MM.1S (cell line): ENCODE data around the gene USP49.

ENCODE experiments used
- DNase-seq: peaks from one replicate; pipeline ENCODE4 v3.0.0-alpha.2; 2015
- H2AFZ ChIP-seq: fragments of 300-600 bp; sonication (generic); 2 replicates; pipeline ENCODE4 v1.6.0; 2016; ENCODE audit warnings: antibody characterized with exemption, low read length
- H3F3A ChIP-seq: fragments of 300-600 bp; sonication (generic); 2 replicates; pipeline ENCODE4 v1.6.1; 2016; ENCODE audit warnings: mild to moderate bottlenecking, antibody characterized with exemption, low read length, moderate library complexity, mixed read lengths; ENCODE audit not compliant: insufficient read depth
- H3K27ac ChIP-seq: fragments of 300-600 bp; sonication (generic); 2 replicates; pipeline ENCODE4 v1.5.1; 2016; ENCODE audit warnings: mild to moderate bottlenecking, low read length
- H3K27me3 ChIP-seq: fragments of 300-600 bp; sonication (generic); replicated peaks from 2 replicates; pipeline ENCODE4 v1.6.0; 2016; ENCODE audit warnings: low read length; ENCODE audit not compliant: insufficient read depth
- H3K36me3 ChIP-seq: fragments of 300-600 bp; sonication (generic); replicated peaks from 2 replicates; pipeline ENCODE4 v1.6.1; 2016; ENCODE audit warnings: mild to moderate bottlenecking, low read length, mixed read lengths; ENCODE audit not compliant: insufficient read depth
- H3K4me1 ChIP-seq: fragments of 300-600 bp; sonication (generic); 2 replicates; pipeline ENCODE4 v1.6.1; 2016; ENCODE audit warnings: low read length, mixed read lengths
- H3K4me2 ChIP-seq: fragments of 300-600 bp; sonication (generic); 2 replicates; pipeline ENCODE4 v1.6.0; 2016; ENCODE audit warnings: low read depth, low read length
- H3K4me3 ChIP-seq: fragments of 300-600 bp; sonication (generic); 2 replicates; pipeline ENCODE4 v1.5.1; 2016; ENCODE audit warnings: low read length, mixed read lengths
- H3K79me2 ChIP-seq: fragments of 300-600 bp; sonication (generic); 2 replicates; pipeline ENCODE4 v1.6.1; 2016; ENCODE audit warnings: mixed run types, low read length, mixed read lengths
- H3K9ac ChIP-seq: fragments of 300-600 bp; sonication (generic); 2 replicates; pipeline ENCODE4 v1.6.1; 2016; ENCODE audit warnings: low read length, mixed read lengths
- H3K9me2 ChIP-seq: fragments of 300-600 bp; sonication (generic); replicated peaks from 2 replicates; pipeline ENCODE4 v1.6.1; 2016; ENCODE audit warnings: mild to moderate bottlenecking, low read length, mixed read lengths; ENCODE audit not compliant: insufficient read depth
- H3K9me3 ChIP-seq: fragments of 300-600 bp; sonication (generic); replicated peaks from 2 replicates; pipeline ENCODE4 v1.6.1; 2016; ENCODE audit warnings: mild to moderate bottlenecking, low read length, mixed read lengths; ENCODE audit not compliant: insufficient read depth
- H4K20me1 ChIP-seq: fragments of 300-600 bp; sonication (generic); 2 replicates; pipeline ENCODE4 v1.6.1; 2016; ENCODE audit warnings: mild to moderate bottlenecking, low read length, moderate library complexity, mixed read lengths; ENCODE audit not compliant: insufficient read depth
- EZH2 ChIP-seq: fragments of 300-600 bp; sonication (generic); optimal IDR thresholded peaks from 2 replicates; pipeline ENCODE3; 2017; ENCODE audit warnings: low read depth, mild to moderate bottlenecking, antibody characterized with exemption, low read length, mixed read lengths
- EZH2phosphoT487 ChIP-seq: fragments of 300-600 bp; sonication (generic); IDR thresholded peaks from 2 replicates; pipeline ENCODE4 v1.6.1; 2018; ENCODE audit warnings: antibody characterized with exemption, low read length
- TF ChIP-seq, protein P1 (sequence below): fragments of 300-600 bp; sonication (generic); IDR thresholded peaks from 2 replicates; pipeline ENCODE4 v1.5.1; 2016; ENCODE audit warnings: antibody characterized with exemption, low read length, mixed read lengths

The USP49 gene

DNA sequence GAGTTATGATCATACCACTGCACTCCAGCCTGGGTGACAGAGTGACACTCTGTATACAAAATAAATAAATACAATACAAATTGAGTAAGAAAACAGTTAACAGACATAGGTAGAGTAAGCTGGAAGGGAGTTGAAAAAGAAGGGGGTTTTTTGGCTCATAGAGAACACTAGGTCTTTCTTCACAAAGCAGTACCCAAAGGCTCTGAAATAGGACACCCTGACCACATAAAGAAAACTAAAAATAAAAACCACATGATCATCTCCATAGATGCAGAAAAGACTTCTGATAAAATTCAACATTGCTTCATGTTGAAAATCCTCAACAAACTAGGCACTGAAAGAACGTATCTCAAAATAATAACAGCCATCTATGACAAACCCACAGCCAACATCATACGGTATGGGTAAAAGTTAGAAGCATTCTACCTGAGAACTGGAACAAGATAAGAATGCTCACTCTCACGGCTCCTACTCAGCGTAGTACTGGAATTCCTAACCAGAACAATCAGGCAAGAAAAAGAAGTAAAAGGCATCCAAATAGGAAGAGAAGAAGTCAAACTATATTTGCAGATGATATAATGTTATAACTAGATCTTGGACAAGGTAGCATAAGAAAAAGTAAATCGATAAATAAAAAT, 59.0 kb downstream of the USP49 start:
- Histone ChIP-seq H2AFZ (no peak overlapping the region), H3K9me3 (no peaks in the 10 kb centered on the region), H3K4me2 (peak overlapping the region; percentile 42; the same call in 1 of the 2 replicates), H3F3A (no peaks in the 10 kb centered on the region), H3K9me2 (no peaks in the 10 kb centered on the region), H3K27ac (no peak overlapping the region; the same call in 1 of the 2 replicates), H3K4me1 (peaks cover 12% of the 10 kb centered on the region), H3K4me3 (no peak overlapping the region), H3K79me2 (peaks cover 19% of the 10 kb centered on the region; the same call in 1 of the 2 replicates), H3K9ac (no peak overlapping the region), H3K27me3 (no peaks in the 10 kb centered on the region), H3K36me3 (no peaks in the 10 kb centered on the region), H4K20me1 (no peaks in the 10 kb centered on the region)
- TF ChIP-seq EZH2phosphoT487: no peak
- TF ChIP-seq, protein P1, sequence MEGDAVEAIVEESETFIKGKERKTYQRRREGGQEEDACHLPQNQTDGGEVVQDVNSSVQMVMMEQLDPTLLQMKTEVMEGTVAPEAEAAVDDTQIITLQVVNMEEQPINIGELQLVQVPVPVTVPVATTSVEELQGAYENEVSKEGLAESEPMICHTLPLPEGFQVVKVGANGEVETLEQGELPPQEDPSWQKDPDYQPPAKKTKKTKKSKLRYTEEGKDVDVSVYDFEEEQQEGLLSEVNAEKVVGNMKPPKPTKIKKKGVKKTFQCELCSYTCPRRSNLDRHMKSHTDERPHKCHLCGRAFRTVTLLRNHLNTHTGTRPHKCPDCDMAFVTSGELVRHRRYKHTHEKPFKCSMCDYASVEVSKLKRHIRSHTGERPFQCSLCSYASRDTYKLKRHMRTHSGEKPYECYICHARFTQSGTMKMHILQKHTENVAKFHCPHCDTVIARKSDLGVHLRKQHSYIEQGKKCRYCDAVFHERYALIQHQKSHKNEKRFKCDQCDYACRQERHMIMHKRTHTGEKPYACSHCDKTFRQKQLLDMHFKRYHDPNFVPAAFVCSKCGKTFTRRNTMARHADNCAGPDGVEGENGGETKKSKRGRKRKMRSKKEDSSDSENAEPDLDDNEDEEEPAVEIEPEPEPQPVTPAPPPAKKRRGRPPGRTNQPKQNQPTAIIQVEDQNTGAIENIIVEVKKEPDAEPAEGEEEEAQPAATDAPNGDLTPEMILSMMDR: no peak
- no peak for TF ChIP-seq EZH2
- peak; percentile 43 for DNase-seq

DNA sequence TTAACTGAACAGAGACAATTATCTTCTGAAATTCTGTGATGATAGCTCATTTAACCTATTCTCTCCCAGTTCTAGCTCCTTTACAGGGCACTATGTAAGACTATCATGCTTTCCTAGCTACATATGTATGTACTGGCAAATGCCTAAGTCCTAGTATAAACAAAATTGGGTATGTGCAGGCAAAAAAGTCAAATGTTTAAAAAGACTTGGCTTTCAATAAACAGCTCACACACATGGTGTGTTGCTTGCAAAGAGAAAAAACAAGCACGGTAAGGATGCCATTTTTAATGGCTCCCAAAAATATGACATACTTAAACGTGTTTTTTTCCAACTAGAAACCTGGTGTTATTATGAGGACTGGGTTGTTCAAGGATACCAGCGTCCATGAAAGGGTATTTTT, 62.9 kb downstream of the USP49 start:
- no peak for TF ChIP-seq EZH2
- TF ChIP-seq, protein P1: no peak
- Histone ChIP-seq H3K9me2 (no peaks in the 10 kb centered on the region), H3F3A (no peaks in the 10 kb centered on the region), H4K20me1 (no peaks in the 10 kb centered on the region), H3K4me3 (no peak overlapping the region), H3K4me1 (peaks cover 12% of the 10 kb centered on the region), H3K27me3 (no peaks in the 10 kb centered on the region), H3K27ac (no peak overlapping the region), H3K4me2 (no peak overlapping the region), H3K36me3 (no peaks in the 10 kb centered on the region), H3K79me2 (peaks cover 12% of the 10 kb centered on the region; the same call in 1 of the 2 replicates), H3K9me3 (no peaks in the 10 kb centered on the region), H3K9ac (no peak overlapping the region), H2AFZ (no peak overlapping the region)
- DNase-seq: no peak

DNA sequence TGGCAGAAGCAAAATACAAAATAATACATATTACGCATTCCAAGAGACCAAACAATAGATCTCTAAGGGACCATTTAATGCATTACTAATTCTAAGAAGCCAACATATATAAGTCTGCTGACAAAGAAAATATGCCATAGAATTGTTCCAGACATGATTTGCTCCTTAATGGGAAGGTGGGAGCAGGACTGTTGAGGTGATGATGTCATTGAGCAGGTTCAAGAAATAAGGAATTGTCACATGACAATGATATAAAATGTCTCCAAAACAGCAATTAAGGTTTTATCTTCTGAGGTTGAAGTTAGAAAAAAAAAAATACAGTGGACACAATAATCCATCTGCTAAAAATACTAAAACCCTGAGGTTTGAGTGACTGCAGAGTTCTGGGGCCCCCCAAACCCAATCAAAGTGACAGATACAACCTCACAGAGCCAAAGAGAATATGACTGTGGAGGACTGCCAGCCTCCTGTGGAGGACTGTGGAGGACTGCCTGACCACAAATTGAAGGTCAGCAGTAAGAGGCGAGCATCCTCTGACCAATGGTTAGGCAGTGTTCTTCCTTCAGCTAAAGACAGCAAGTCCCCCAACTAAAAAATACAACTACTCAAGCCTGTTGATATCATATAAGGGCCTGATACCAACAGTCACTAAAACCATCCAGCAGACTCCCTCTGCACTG, 68.7 kb downstream of the USP49 start:
- DNase-seq: no peak
- Histone ChIP-seq H3K27ac (no peak overlapping the region), H3F3A (no peaks in the 10 kb centered on the region), H3K79me2 (no peaks in the 10 kb centered on the region), H2AFZ (no peak overlapping the region), H3K4me1 (no peaks in the 10 kb centered on the region), H3K9me2 (no peaks in the 10 kb centered on the region), H3K9ac (no peak overlapping the region), H3K9me3 (no peaks in the 10 kb centered on the region), H3K4me3 (no peak overlapping the region), H3K4me2 (no peak overlapping the region), H4K20me1 (no peaks in the 10 kb centered on the region), H3K36me3 (no peaks in the 10 kb centered on the region), H3K27me3 (no peaks in the 10 kb centered on the region)
- TF ChIP-seq EZH2phosphoT487: no peak
- TF ChIP-seq EZH2: no peak
- TF ChIP-seq, protein P1: no peak
